ENCODE data around the gene CNPY1.

GRCh38 chr7:155571581-155572345 lies 25.4 kb upstream of the CNPY1 start:
- TF ChIP-seq CTCF (IDR thresholded peaks at IDR 0.05) (no peak), POLR2A (IDR thresholded peaks at IDR 0.05) (no peak)

Measured in breast epithelium (tissue), 3 donors.